Spleen (tissue), 7 donors: ENCODE measurements around the gene RHOBTB3.

Source experiments
- POLR2A ChIP-seq, 3 donors: fragments of 450-650 bp; IDR thresholded peaks; one replicate each; pipeline ENCODE4 v1.5.1; 2017; ENCODE audit warnings: antibody characterized with exemption in 3 of 3, mild to moderate bottlenecking in 1 of 3
- POLR2AphosphoS5 ChIP-seq, 3 donors: sonication (generic); formaldehyde crosslinking; IDR thresholded peaks; one replicate each; pipeline ENCODE4 v1.5.1; 2017; ENCODE audit warnings: antibody characterized with exemption in 3 of 3
- TF ChIP-seq, protein P1 (sequence below), 11 experiments: fragments of 200-600 bp in 7 of 11; fragments of 450-650 bp in 4 of 11; sonication (generic) in 4 of 11; IDR thresholded peaks in 8 of 11; conservative IDR thresholded peaks in 3 of 11; 1 replicate in 7 of 11; 2 replicates in 4 of 11; pipeline versions ENCODE4 v1.4.0 to v1.8.0; 2016 to 2021; ENCODE audit warnings: antibody characterized with exemption in 11 of 11, inconsistent platforms in 4 of 11, mild to moderate bottlenecking in 1 of 11
- donor health status: DM: no; HTN: no; CAD: no; lungs with moderate emphysema.
- donor health status: DM: no; HTN: no; CAD: no.
- donor health status: DM: no; HTN: no; CAD: no.

DNA sequence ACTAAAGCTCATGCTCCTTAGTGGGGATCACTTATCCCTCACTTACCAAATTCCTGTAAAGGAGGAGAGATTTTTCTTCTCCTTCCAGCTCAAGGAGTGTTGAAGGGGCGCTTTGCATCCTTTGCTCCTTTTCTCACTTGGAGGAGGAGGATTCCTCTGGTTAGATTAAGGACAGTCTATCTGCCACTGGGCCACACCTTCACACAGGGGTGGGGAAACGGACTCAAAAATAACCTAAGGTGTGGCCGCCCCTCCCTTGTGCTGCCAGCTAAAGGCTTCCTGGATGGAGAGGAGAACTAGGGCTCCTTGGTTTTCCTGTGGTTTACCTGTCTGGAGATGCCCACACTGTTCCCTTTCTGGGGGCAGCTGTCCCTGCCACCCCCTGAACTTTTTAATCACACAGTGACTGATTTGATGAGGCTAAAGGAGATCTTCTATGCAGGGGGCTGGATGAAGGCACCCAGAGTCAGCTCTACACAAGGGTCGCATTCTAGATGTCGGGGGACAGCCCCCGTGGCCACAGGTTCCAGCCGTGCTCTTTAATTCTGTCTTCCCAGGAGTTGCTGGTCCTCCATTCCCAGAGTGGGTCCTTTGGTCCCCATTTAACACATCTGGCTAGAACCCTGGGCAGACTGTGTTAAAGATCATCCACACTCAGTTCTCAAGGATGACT, 77.0 kb downstream of the RHOBTB3 start:
- TF ChIP-seq, protein P1, sequence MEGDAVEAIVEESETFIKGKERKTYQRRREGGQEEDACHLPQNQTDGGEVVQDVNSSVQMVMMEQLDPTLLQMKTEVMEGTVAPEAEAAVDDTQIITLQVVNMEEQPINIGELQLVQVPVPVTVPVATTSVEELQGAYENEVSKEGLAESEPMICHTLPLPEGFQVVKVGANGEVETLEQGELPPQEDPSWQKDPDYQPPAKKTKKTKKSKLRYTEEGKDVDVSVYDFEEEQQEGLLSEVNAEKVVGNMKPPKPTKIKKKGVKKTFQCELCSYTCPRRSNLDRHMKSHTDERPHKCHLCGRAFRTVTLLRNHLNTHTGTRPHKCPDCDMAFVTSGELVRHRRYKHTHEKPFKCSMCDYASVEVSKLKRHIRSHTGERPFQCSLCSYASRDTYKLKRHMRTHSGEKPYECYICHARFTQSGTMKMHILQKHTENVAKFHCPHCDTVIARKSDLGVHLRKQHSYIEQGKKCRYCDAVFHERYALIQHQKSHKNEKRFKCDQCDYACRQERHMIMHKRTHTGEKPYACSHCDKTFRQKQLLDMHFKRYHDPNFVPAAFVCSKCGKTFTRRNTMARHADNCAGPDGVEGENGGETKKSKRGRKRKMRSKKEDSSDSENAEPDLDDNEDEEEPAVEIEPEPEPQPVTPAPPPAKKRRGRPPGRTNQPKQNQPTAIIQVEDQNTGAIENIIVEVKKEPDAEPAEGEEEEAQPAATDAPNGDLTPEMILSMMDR (IDR thresholded peaks at IDR 0.05 in 8 of 11, conservative IDR thresholded peaks at IDR 0.05 in 3 of 11), result no peak
- TF ChIP-seq POLR2A (IDR thresholded peaks at IDR 0.05), result no peak
- no peak for TF ChIP-seq POLR2AphosphoS5 (IDR thresholded peaks at IDR 0.05)
